NCI-H128 (cell line): ENCODE measurements around the gene B3GAT1.
"Not testable (repeated sequence)": the region's sequence is repeated elsewhere in the genome, so short reads cannot be mapped to it uniquely, and the experiment has no call there.

Source experiments
- DNase-seq: peaks from one replicate; lab custom pipeline; 2025; ENCODE audit not compliant: unreplicated experiment; lab: John Stamatoyannopoulos, UW

Gene B3GAT1, protein sequence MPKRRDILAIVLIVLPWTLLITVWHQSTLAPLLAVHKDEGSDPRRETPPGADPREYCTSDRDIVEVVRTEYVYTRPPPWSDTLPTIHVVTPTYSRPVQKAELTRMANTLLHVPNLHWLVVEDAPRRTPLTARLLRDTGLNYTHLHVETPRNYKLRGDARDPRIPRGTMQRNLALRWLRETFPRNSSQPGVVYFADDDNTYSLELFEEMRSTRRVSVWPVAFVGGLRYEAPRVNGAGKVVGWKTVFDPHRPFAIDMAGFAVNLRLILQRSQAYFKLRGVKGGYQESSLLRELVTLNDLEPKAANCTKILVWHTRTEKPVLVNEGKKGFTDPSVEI

DNA sequence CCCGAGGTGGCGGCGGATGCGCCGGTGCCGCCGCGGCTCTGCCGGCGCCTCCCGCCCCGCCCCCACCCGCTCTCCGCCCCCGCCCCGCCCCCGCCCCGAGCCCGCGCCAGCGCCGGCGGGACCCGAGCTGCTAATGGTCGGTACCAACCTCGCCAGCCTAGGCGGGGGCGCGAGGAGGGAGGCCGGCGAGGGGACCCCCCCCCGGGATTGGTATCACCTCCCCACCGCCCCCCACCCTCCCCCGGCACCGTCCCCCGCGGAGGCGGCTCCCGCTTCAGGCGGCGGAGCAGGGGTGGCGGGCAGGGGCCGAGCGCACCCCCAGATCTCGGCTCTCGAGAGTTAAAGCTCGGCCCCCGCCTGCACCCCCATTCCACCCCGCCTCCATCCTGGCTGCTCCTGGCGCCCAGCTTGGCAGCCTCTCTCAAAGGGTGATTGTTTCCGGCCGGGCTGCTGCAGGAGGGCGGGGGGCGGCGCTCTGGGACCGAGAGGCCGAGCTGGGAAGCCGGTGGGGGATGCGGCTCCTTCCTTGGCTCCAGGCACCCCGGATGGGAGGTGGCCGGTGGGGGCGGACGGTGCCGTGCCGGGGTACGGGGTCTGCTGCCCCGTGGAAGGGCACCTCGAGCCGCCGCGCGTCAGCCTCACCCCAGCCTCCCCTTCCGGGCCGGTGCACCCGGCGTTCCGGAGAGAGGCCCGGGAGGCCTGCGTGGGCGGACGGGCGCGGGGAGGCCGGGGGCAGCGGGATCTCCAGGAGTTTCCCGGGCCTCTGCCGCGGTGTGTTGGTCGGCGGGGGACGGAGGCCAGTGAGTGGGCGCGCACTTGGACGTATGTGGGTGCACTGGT is at the start of gene B3GAT1:
TSS of gene B3GAT1 (minus strand) at position 40 of the 840 bp plus-strand sequence. CDS start 24,583 bp downstream, outside the sequence.
- no peak for DNase-seq

DNA sequence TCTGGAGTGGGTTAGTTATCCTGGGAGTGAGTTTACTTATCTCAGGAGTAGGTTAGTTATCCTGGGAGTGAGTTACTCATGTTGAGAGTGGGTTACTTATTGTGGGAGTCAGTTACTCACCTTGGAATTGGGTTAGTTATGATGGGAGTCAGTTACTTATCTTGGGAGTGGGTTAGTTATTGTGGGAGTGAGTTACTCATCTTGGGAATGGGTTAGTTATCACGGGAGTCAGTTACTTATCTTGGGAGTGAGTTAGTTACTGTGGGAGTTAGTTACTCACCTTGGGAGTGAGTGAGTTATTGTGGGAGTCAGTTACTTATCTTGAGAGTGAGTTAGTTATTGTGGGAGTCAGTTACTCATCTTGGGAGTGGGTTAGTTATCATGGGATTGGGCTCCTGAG is 49.6 kb upstream of the B3GAT1 start:
- DNase-seq: no peak

- no peak for DNase-seq
These were observed 48.8 kb upstream of the B3GAT1 start for GRCh38 chr11:134460881-134461280.

- DNase-seq: no peak
These were observed 48.1 kb upstream of the B3GAT1 start for GRCh38 chr11:134460062-134460561.

- no peak for DNase-seq
These were observed 47.4 kb upstream of the B3GAT1 start for GRCh38 chr11:134459246-134460061.

- not testable (repeated sequence) for DNase-seq
These were observed 45.5 kb upstream of the B3GAT1 start for GRCh38 chr11:134457411-134458007.

DNA sequence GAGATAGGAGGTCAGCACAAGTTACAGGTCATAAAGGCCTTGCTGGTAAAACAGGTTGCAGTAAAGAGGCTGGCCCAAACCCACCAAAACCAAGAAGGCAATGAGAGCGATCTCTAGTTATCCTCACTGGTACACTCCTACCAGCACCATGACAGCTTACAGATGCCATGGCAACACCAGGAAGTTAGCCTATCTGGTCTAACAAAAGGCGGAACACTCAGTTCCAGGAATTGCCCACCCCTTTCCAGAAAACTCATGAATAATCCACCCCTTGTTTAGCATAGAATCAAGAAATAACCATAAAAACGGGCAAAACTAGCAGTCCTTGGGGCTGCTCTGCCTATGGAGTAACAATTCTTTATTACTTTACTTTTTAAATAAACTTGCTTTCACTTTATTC is 43.5 kb upstream of the B3GAT1 start:
- DNase-seq: no peak

- no peak for DNase-seq
These were observed 42.2 kb upstream of the B3GAT1 start for GRCh38 chr11:134454146-134454690.

DNA sequence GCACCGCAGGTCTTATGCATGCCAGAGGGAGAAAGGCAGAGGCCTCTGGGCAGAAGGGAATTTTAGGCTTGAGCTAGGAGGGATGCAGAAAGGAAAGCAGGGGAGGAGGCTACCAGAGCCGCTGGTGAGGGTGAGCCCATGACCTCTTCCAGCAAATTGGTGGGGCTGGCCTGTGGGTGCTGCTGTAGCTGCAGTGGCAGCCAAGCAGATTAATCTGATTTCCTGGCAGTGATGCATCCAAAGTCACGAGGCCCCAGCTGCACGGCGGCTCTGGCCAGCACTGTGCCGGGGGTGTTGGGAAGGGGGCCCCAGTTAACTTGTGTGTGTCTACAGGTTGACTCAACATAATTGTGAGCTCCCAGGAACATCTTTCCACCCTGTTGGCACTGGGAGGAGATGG is 41.4 kb upstream of the B3GAT1 start:
- DNase-seq: no peak

DNA sequence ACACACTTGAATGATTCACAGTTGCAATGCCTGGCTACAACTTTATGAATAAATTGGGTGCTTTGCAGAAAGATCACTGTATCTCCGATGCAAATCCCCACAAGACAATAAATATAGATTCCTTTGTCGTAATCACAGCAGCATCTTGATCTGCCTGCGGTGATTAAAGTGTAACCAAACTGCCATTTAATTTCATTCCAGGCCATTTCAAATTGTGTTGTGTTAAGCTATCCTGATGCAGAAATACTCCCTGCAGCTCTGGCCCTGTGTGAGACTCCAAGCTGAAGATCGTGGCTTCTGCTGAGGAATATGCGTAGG is 40.8 kb upstream of the B3GAT1 start:
- DNase-seq: no peak

GRCh38 chr11:134452026-134452837 is 40.2 kb upstream of the B3GAT1 start:
- no peak for DNase-seq

GRCh38 chr11:134450186-134450585 is 38.1 kb upstream of the B3GAT1 start:
- no peak for DNase-seq

- no peak for DNase-seq
These were observed 37.7 kb upstream of the B3GAT1 start for GRCh38 chr11:134449713-134450112.

GRCh38 chr11:134449051-134449450 is 37.0 kb upstream of the B3GAT1 start:
- no peak for DNase-seq

- no peak for DNase-seq
These were observed 35.7 kb upstream of the B3GAT1 start for GRCh38 chr11:134447696-134448095.

DNA sequence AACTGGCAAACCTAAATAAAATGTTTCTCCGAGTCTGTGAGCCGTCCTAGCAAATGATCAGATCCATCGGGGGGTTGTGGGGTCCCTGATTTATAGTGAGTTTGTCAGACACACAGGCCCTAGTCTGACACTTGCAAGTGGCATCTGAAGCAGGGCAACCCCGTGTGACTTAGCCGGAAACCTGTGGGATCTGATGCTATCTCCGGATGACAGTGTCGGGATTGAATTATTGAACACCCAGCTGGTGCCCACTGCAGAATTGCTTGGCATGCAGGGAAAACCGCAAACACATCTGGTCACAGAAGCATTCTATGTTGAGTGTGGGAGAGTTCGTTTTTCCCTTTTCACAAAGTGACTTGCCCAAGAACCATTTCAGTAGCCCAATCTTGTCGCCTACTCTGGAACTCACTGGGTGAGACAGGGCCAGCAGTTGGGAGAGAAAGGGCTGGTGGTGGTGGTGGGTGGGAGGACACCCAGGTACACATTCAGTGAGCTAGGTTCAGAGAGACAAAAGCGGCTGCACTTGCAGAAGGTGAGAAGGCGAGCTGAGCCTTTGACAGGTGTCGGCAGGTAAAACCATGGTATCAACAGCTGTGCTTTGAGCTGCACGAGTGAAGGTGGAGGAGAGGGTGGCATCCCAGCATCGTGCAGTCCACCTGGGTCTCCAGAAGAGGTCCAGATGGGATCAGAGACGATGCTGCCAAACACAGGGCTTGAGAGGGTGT is 33.7 kb upstream of the B3GAT1 start:
- DNase-seq: no peak

GRCh38 chr11:134444160-134445108 is 32.4 kb upstream of the B3GAT1 start:
- DNase-seq: not testable (repeated sequence)

DNA sequence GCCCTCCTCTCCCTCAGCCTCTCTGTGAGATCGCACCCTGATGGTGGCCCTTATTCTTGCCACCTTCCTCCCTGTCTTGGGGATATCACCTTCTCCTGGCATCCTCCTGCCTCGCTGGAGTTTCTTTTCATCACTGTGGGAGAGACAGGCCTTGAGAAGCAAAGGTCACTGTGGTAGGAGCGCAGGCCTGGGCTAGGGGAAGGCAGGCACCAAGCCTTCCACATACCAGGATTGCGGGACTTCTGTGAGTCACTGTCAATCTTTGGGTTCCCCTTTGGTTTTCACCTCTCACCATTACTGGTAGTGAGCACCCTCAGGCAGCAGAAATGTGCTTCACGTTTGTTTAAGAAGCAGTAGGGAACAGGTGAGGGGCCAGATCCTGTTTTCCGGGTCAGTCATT is 31.2 kb upstream of the B3GAT1 start:
- no peak for DNase-seq
